GM23338 (cell line): ENCODE data around the gene SASS6.

Experiments
- CREB1 ChIP-seq: fragments of 250-450 bp; sonication (Bioruptor Pico); IDR thresholded peaks from 2 replicates; pipeline ENCODE4 v1.5.0; 2020; ENCODE audit warnings: low read depth, mild to moderate bottlenecking, moderate library complexity
- EZH2 ChIP-seq: fragments of 200-600 bp; sonication (generic); IDR thresholded peaks from one replicate; pipeline ENCODE4 v1.8.0; 2017; ENCODE audit warnings: antibody characterized with exemption, mild to moderate bottlenecking, low read depth; ENCODE audit not compliant: unreplicated experiment
- JUNB ChIP-seq: IDR thresholded peaks from one replicate; pipeline ENCODE4 v1.6.1; 2016; ENCODE audit warnings: antibody characterized with exemption; ENCODE audit not compliant: unreplicated experiment
- NANOG ChIP-seq: IDR thresholded peaks from 2 replicates; pipeline ENCODE4 v1.6.1; 2016; ENCODE audit warnings: antibody characterized with exemption, borderline replicate concordance
- POLR2AphosphoS5 ChIP-seq: IDR thresholded peaks from 2 replicates; pipeline ENCODE4 v1.6.1; 2016; ENCODE audit warnings: antibody characterized with exemption, low read depth
- ZNF114 ChIP-seq: fragments of 250-450 bp; sonication (Bioruptor Pico); IDR thresholded peaks from 2 replicates; pipeline ENCODE4 v1.5.0; 2020; ENCODE audit warnings: mild to moderate bottlenecking, moderate library complexity
- TF ChIP-seq, protein P1 (sequence below), 2 experiments: fragments of 200-600 bp in 1 of 2; sonication (generic) in 1 of 2; conservative IDR thresholded peaks; 2 replicates each; pipeline versions ENCODE4 v1.5.1 to v1.6.1; 2016 to 2017; ENCODE audit warnings: antibody characterized with exemption in 2 of 2, low read depth in 2 of 2, mild to moderate bottlenecking in 2 of 2, moderate library complexity in 1 of 2
- TF ChIP-seq, protein P2 (sequence below): IDR thresholded peaks from one replicate; pipeline ENCODE4 v1.6.1; 2018; ENCODE audit warnings: antibody characterized with exemption; ENCODE audit not compliant: unreplicated experiment
- TF ChIP-seq, protein P3 (sequence below): IDR thresholded peaks from 2 replicates; pipeline ENCODE4 v1.6.1; 2016; ENCODE audit warnings: antibody characterized with exemption

DNA sequence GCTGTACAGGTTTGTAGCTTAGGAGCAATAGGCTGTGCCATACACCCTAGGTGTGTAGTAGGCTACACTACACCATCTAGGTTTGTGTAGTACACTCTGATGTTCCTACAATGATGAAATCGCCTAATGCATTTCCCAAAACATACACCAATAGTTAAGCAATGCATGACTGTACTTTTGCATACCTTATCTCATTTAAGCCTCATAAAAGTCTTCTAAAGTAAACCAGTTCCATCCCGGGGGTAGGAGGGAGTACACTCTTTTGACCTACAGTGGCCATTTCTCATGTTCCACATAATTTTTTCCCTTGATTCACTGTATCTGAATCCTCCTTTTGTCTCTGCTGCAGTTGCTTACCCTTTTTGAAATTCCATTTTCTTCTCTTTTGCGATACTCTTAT is 12.4 kb upstream of the SASS6 start:
- TF ChIP-seq EZH2 (no peak), POLR2AphosphoS5 (no peak), ZNF114 (CRISPR knock-in tag) (no peak), NANOG (no peak), JUNB (no peak), CREB1 (no peak)
- TF ChIP-seq, protein P1, sequence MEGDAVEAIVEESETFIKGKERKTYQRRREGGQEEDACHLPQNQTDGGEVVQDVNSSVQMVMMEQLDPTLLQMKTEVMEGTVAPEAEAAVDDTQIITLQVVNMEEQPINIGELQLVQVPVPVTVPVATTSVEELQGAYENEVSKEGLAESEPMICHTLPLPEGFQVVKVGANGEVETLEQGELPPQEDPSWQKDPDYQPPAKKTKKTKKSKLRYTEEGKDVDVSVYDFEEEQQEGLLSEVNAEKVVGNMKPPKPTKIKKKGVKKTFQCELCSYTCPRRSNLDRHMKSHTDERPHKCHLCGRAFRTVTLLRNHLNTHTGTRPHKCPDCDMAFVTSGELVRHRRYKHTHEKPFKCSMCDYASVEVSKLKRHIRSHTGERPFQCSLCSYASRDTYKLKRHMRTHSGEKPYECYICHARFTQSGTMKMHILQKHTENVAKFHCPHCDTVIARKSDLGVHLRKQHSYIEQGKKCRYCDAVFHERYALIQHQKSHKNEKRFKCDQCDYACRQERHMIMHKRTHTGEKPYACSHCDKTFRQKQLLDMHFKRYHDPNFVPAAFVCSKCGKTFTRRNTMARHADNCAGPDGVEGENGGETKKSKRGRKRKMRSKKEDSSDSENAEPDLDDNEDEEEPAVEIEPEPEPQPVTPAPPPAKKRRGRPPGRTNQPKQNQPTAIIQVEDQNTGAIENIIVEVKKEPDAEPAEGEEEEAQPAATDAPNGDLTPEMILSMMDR (conservative IDR thresholded peaks at IDR 0.05; ENCODE audit: low read depth in 2 of 2): no peak
- TF ChIP-seq, protein P2, sequence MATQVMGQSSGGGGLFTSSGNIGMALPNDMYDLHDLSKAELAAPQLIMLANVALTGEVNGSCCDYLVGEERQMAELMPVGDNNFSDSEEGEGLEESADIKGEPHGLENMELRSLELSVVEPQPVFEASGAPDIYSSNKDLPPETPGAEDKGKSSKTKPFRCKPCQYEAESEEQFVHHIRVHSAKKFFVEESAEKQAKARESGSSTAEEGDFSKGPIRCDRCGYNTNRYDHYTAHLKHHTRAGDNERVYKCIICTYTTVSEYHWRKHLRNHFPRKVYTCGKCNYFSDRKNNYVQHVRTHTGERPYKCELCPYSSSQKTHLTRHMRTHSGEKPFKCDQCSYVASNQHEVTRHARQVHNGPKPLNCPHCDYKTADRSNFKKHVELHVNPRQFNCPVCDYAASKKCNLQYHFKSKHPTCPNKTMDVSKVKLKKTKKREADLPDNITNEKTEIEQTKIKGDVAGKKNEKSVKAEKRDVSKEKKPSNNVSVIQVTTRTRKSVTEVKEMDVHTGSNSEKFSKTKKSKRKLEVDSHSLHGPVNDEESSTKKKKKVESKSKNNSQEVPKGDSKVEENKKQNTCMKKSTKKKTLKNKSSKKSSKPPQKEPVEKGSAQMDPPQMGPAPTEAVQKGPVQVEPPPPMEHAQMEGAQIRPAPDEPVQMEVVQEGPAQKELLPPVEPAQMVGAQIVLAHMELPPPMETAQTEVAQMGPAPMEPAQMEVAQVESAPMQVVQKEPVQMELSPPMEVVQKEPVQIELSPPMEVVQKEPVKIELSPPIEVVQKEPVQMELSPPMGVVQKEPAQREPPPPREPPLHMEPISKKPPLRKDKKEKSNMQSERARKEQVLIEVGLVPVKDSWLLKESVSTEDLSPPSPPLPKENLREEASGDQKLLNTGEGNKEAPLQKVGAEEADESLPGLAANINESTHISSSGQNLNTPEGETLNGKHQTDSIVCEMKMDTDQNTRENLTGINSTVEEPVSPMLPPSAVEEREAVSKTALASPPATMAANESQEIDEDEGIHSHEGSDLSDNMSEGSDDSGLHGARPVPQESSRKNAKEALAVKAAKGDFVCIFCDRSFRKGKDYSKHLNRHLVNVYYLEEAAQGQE: no peak
- TF ChIP-seq, protein P3, sequence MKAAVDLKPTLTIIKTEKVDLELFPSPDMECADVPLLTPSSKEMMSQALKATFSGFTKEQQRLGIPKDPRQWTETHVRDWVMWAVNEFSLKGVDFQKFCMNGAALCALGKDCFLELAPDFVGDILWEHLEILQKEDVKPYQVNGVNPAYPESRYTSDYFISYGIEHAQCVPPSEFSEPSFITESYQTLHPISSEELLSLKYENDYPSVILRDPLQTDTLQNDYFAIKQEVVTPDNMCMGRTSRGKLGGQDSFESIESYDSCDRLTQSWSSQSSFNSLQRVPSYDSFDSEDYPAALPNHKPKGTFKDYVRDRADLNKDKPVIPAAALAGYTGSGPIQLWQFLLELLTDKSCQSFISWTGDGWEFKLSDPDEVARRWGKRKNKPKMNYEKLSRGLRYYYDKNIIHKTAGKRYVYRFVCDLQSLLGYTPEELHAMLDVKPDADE: no peak
